ENCODE results near the gene BACE2.
A peak's percentile ranks its signal among the peaks of the same experiment; 100 is the strongest.

The BACE2 gene

DNA sequence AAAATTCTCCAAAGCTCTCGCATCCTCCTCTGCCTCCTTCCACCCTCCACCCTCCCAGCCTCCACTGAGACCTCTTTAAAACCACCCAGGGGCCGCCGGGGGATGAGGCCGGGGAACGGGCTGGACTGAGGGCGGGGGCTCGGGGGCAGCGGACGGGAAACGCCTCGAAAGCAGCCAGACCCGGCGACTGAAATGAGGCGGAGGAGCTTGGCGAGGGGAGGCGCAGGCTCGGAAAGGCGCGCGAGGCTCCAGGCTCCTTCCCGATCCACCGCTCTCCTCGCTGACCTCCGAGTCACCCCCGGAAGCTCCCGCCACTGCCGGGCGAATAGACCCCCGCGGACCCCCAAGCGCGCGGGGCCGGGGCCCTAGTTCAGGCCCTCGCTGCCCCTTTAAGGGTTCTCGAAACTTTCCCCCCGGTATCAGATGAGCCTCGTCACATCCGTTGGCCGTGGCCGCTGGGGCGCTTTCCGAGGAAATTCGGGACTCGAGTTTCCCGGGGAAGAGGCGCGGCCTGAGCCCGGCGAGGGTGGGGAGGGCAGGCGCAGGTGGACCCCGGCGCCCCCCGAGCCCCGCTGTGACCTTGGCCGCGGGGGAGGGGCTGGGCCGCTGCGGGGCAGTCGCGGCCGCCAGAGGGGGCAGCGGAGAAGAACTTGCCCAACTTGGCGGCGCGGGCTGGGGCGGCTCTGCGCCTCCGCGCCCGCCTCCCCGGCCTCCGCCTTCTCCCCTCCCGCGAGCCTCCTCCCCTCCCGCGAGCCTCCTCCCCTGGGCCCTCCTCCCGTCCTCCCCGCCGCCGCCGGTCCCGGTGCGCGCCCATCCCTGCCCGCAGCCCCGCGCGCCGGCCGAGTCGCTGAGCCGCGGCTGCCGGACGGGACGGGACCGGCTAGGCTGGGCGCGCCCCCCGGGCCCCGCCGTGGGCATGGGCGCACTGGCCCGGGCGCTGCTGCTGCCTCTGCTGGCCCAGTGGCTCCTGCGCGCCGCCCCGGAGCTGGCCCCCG, at the start of gene BACE2:
BACE2 (plus strand) TSS at position 813 of the 995 bp plus-strand sequence; CDS start at position 917, 104 bp downstream.
- DNase-seq (ENCODE audit: low spot score), result peak; percentile 80
- TF ChIP-seq, protein P1, sequence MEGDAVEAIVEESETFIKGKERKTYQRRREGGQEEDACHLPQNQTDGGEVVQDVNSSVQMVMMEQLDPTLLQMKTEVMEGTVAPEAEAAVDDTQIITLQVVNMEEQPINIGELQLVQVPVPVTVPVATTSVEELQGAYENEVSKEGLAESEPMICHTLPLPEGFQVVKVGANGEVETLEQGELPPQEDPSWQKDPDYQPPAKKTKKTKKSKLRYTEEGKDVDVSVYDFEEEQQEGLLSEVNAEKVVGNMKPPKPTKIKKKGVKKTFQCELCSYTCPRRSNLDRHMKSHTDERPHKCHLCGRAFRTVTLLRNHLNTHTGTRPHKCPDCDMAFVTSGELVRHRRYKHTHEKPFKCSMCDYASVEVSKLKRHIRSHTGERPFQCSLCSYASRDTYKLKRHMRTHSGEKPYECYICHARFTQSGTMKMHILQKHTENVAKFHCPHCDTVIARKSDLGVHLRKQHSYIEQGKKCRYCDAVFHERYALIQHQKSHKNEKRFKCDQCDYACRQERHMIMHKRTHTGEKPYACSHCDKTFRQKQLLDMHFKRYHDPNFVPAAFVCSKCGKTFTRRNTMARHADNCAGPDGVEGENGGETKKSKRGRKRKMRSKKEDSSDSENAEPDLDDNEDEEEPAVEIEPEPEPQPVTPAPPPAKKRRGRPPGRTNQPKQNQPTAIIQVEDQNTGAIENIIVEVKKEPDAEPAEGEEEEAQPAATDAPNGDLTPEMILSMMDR (IDR thresholded peaks at IDR 0.05; ENCODE audit: extremely low read depth, insufficient read depth, missing control alignments), result peak; percentile 54
- in situ Hi-C loops (cut with MboI; ENCODE audit: low pct_unique_long_range_greater_than_20kb, low sequenced_read_pairs, unreplicated experiment), result no loop called here

DNA sequence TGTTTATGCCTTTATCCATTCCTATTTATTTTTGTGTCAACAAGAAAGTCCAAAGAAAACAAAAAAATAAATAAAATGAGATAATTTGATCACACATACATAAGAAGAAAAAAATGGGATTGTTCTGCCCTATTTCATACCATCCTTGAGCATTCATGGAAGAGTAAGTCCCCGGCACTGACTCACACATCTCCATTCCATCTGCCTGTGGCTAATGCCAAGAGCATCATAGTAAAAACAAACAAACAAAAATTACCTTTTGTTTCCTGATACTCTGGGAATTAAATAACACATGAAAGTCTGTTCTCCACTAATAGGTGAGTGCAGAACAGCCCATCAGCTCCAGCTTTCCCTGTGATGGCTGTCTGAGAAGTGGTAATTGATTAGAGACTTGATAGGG, 48.1 kb upstream of the BACE2 start:
- TF ChIP-seq, protein P1 (IDR thresholded peaks at IDR 0.05; ENCODE audit: extremely low read depth, insufficient read depth, missing control alignments), result no peak
- in situ Hi-C loops (cut with MboI; ENCODE audit: low pct_unique_long_range_greater_than_20kb, low sequenced_read_pairs, unreplicated experiment), result no loop called here
- DNase-seq (ENCODE audit: low spot score), result no peak

GRCh38 chr21:41120997-41121396, 47.0 kb upstream of the BACE2 start:
- TF ChIP-seq, protein P1 (IDR thresholded peaks at IDR 0.05; ENCODE audit: extremely low read depth, insufficient read depth, missing control alignments), result no peak
- in situ Hi-C loops (cut with MboI; ENCODE audit: low pct_unique_long_range_greater_than_20kb, low sequenced_read_pairs, unreplicated experiment), result no loop called here
- no peak for DNase-seq (ENCODE audit: low spot score)

DNA sequence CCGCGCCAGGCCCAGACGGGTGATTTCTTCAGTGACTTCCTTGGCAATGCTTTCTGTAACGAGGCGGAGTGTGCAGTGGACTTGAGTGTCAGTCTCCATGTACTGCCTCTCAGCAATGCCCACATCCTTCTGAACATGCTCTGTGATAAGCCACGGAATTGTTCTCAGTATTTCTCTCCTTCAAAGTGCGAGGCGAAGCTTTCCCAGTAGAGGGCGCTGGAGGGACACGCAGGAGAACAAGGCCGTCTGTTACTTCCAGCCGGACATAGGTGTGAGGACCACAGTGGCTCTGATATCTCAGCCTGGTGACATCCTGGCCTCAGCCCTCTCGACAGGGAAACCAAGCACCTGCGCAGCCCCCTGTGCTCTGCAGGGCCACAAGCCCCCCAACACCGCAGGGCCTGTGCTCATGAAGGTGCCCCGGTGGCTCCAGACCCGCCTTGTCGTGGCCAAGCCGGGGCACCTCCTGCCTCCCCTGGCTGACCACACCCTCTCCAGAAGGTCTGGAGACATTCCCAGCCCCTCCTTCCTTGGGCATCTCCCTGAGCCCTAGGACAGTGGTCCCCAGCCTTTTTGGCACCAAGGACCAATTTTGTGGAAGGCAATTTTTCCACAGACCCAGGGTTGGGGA, 46.1 kb upstream of the BACE2 start:
- no peak for DNase-seq (ENCODE audit: low spot score)
- in situ Hi-C loops (cut with MboI; ENCODE audit: low pct_unique_long_range_greater_than_20kb, low sequenced_read_pairs, unreplicated experiment), result no loop called here
- TF ChIP-seq, protein P1 (IDR thresholded peaks at IDR 0.05; ENCODE audit: extremely low read depth, insufficient read depth, missing control alignments), result peak; percentile 72

DNA sequence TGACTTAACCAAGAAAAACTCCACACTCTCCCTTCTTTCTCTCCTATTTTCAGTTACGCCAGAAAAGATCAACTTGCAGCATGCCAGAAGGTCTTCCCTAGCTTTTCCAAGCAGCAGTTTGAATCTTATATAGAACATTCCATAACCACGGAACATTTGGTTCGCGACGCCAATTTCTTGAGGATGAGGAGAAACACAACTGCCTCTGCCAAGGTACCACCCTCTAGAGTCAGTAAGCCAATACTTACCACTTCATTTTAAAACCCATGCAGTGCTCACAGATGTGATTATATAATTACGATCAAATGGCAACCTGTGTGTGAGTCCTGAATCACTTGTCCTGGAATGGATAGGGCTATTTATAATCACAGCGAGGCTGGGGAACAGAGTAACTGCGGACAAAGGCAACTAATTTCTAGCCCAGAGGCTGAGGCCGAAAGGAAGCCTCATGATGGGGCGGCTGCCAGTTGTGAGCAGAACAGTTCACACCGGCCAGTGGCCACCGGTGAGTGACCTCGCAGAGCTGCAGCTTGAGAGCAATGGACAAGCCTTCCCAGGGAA, 43.2 kb upstream of the BACE2 start:
- DNase-seq (ENCODE audit: low spot score), result no peak
- in situ Hi-C loops (cut with MboI; ENCODE audit: low pct_unique_long_range_greater_than_20kb, low sequenced_read_pairs, unreplicated experiment), result no loop called here

DNA sequence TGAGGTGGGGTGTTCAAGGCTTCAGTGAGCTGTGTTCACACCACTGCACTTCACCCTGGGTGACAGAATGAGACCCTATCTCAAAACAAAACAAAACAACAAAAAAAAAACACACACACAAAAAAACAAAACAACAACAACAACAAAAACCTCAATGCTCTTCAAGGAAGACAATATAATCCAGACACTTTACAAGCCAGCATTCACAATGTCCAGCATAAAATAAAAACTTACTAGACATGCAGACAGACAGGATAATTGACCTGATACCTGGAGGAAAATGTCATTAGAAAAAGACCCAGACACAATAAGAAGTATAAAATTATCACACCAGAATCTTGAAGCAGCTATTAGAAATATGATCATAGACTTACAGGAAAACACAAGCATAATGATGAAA, 39.0 kb upstream of the BACE2 start:
- TF ChIP-seq, protein P1 (IDR thresholded peaks at IDR 0.05; ENCODE audit: extremely low read depth, insufficient read depth, missing control alignments), result no peak
- DNase-seq (ENCODE audit: low spot score), result no peak
- in situ Hi-C loops (cut with MboI; ENCODE audit: low pct_unique_long_range_greater_than_20kb, low sequenced_read_pairs, unreplicated experiment), result no loop called here

More for the DNA sequence above, 43.2 kb upstream of the BACE2 start:
- TF ChIP-seq, protein P1 (IDR thresholded peaks at IDR 0.05; ENCODE audit: extremely low read depth, insufficient read depth, missing control alignments), result no peak
